Naive thymus-derived CD4-positive, alpha-beta T cell (primary cell): Measurements from ENCODE around the gene SEMA6A. TPM values are rescaled to one million over a fixed set of nuclear protein-coding genes. Genes with fewer than 3 reads are reported as not detected.

Source experiments
- ATAC-seq: fragments of 150-1000 bp; cut with Tn5 transposase; 2 replicates; pipeline ENCODE4 v1.10.0; 2021; ENCODE audit warnings: mild to moderate bottlenecking, moderate library complexity
- CTCF ChIA-PET: fragments of 350-600 bp; sonication (Branson Sonifier 250); formaldehyde crosslinking; loops from one replicate; lab custom pipeline; 2021; ENCODE audit warnings: antibody characterized with exemption; lab: Charles Lee
- POLR2A ChIA-PET: fragments of 350-600 bp; sonication (Branson Sonifier 250); formaldehyde crosslinking; loops from one replicate; lab custom pipeline; 2021; ENCODE audit warnings: antibody characterized with exemption, inconsistent platforms; lab: Charles Lee
- DNase-seq, 9 donors: peaks; one replicate each; pipeline versions ENCODE4 v3.0.0 to v3.0.0-alpha.2; 2020 to 2022; ENCODE audit warnings: mixed read lengths in 1 of 9
- H3K27ac ChIP-seq: one replicate; pipeline ENCODE4 v1.7.0; 2013; ENCODE audit warnings: mild to moderate bottlenecking, low read depth, low read length, moderate library complexity
- H3K27me3 ChIP-seq, 2 donors: one replicate each; pipeline ENCODE4 v1.7.0; 2013; ENCODE audit warnings: low read length in 2 of 2, mild to moderate bottlenecking in 2 of 2, moderate library complexity in 2 of 2; ENCODE audit not compliant: control insufficient read depth in 2 of 2, insufficient read depth in 2 of 2
- H3K36me3 ChIP-seq, 3 experiments: 1 replicate in 2 of 3; 2 replicates in 1 of 3; pipeline ENCODE4 v1.7.0; 2013; ENCODE audit warnings: low read length in 3 of 3, mild to moderate bottlenecking in 3 of 3, moderate library complexity in 1 of 3; ENCODE audit not compliant: insufficient read depth in 3 of 3, control insufficient read depth in 2 of 3
- H3K4me1 ChIP-seq, 2 donors: one replicate each; pipeline ENCODE4 v1.7.0; 2013; ENCODE audit warnings: low read length in 2 of 2, mild to moderate bottlenecking in 2 of 2, moderate library complexity in 1 of 2; ENCODE audit not compliant: control insufficient read depth in 2 of 2, insufficient read depth in 2 of 2
- H3K4me3 ChIP-seq: 2 replicates; pipeline ENCODE4 v1.7.0; 2013; ENCODE audit warnings: mild to moderate bottlenecking, low read length
- H3K9me3 ChIP-seq, 3 experiments: 1 replicate in 2 of 3; 2 replicates in 1 of 3; pipeline ENCODE4 v1.7.0; 2013; ENCODE audit warnings: low read length in 3 of 3; ENCODE audit not compliant: control insufficient read depth in 2 of 3
- H3K27ac Mint-ChIP-seq, 9 donors: one replicate each; pipeline ENCODE4 v1.8.0; 2020 to 2022; ENCODE audit warnings: mixed read lengths in 9 of 9, mild to moderate bottlenecking in 8 of 9, moderate library complexity in 5 of 9, inconsistent platforms in 2 of 9
- H3K27me3 Mint-ChIP-seq, 5 donors: one replicate each; pipeline ENCODE4 v1.8.0; 2021 to 2022; ENCODE audit warnings: mixed read lengths in 5 of 5, mild to moderate bottlenecking in 1 of 5
- H3K36me3 Mint-ChIP-seq, 5 donors: one replicate each; pipeline ENCODE4 v1.8.0; 2020 to 2022; ENCODE audit warnings: mixed read lengths in 5 of 5, mild to moderate bottlenecking in 3 of 5, inconsistent platforms in 1 of 5
- H3K4me1 Mint-ChIP-seq, 7 donors: one replicate each; pipeline ENCODE4 v1.8.0; 2020 to 2022; ENCODE audit warnings: mixed read lengths in 7 of 7, mild to moderate bottlenecking in 3 of 7, inconsistent platforms in 1 of 7
- H3K4me3 Mint-ChIP-seq, 10 donors: one replicate each; pipeline ENCODE4 v1.8.0; 2020 to 2022; ENCODE audit warnings: mild to moderate bottlenecking in 10 of 10, mixed read lengths in 10 of 10, moderate library complexity in 6 of 10, inconsistent platforms in 2 of 10
- H3K9me3 Mint-ChIP-seq, 11 donors: one replicate each; pipeline ENCODE4 v1.8.0; 2020 to 2022; ENCODE audit warnings: mixed read lengths in 11 of 11, mild to moderate bottlenecking in 4 of 11, inconsistent platforms in 1 of 11, moderate library complexity in 1 of 11
- intact Hi-C, 2 donors: fragments of 100-400 bp; cut with micrococcal nuclease; formaldehyde crosslinking; loops; one replicate each; pipeline ENCODE4 v1.15.1; 2023
- polyA plus RNA-seq, 2 donors: library from polyadenylated mRNA; unstranded; fragments of 300-500 nt; fragmentation: Illumina TruSeq; gene quantifications; one replicate each; pipeline ENCODE4 v1.2.3, GENCODE V29; 2021
- total RNA-seq, 6 experiments: library from RNA in 5 of 6; stranded (reverse) in 5 of 6; gene quantifications; 1 replicate in 5 of 6; 2 replicates in 1 of 6; pipeline ENCODE4 v1.2.3 and lab custom pipeline; 2021 to 2026

The SEMA6A gene
- total and polyA plus RNA-seq, 7 experiments from 2014 or later = 0.87 to 1.5 TPM; not detected in 5

GRCh38 chr5:116437922-116438578, 136.6 kb downstream of the SEMA6A start:
- no peaks in the 10 kb centered on the region for H3K27me3 ChIP-seq
- H3K4me1 ChIP-seq = no peaks in the 10 kb centered on the region
- H3K36me3 ChIP-seq = no peaks in the 10 kb centered on the region
- ChIA-PET CTCF (no interaction called here), POLR2A (no interaction called here)
- ATAC-seq = no peak
- Mint-ChIP-seq H3K4me3 (no peak overlapping the region), H3K27me3 (no peaks in the 10 kb centered on the region), H3K9me3 (no peaks in the 10 kb centered on the region), H3K36me3 (peaks cover 0 to 49% (median 45%) of the 10 kb centered on the region in 5 donors), H3K4me1 (no peaks in the 10 kb centered on the region), H3K27ac (no peak overlapping the region)
- intact Hi-C loops = no loop called here
- no peak overlapping the region for H3K4me3 ChIP-seq
- no peaks in the 10 kb centered on the region for H3K9me3 ChIP-seq
- no peak for DNase-seq
- no peak overlapping the region for H3K27ac ChIP-seq

GRCh38 chr5:116437351-116437705, 137.3 kb downstream of the SEMA6A start:
- H3K27ac Mint-ChIP-seq = no peak overlapping the region
- no peaks in the 10 kb centered on the region for H3K36me3 ChIP-seq
- CTCF ChIA-PET = no interaction called here

GRCh38 chr5:116436674-116437350, 137.8 kb downstream of the SEMA6A start:
- Mint-ChIP-seq H3K9me3 (peaks cover 0 to 2% (median 0%) of the 10 kb centered on the region in 11 donors), H3K36me3 (peaks cover 0 to 54% (median 48%) of the 10 kb centered on the region in 5 donors), H3K4me3 (no peak overlapping the region), H3K27me3 (no peaks in the 10 kb centered on the region), H3K27ac (no peak overlapping the region), H3K4me1 (no peaks in the 10 kb centered on the region)
- Histone ChIP-seq H3K9me3 (no peaks in the 10 kb centered on the region), H3K36me3 (no peaks in the 10 kb centered on the region), H3K27ac (no peak overlapping the region), H3K27me3 (no peaks in the 10 kb centered on the region), H3K4me1 (no peaks in the 10 kb centered on the region), H3K4me3 (no peak overlapping the region)
- ATAC-seq (no peak), DNase-seq (no peak)
- ChIA-PET CTCF (no interaction called here), POLR2A (no interaction called here)
- intact Hi-C loops = no loop called here

More at GRCh38 chr5:116437351-116437705, 137.3 kb downstream of the SEMA6A start:
- DNase-seq = no peak
- H3K4me3 Mint-ChIP-seq = no peak overlapping the region
- Histone ChIP-seq H3K4me3 (no peak overlapping the region), H3K9me3 (no peaks in the 10 kb centered on the region), H3K27ac (no peak overlapping the region), H3K4me1 (no peaks in the 10 kb centered on the region), H3K27me3 (no peaks in the 10 kb centered on the region)
- no peaks in the 10 kb centered on the region for H3K9me3 Mint-ChIP-seq
- intact Hi-C loops = no loop called here
- H3K27me3 Mint-ChIP-seq = no peaks in the 10 kb centered on the region
- ATAC-seq = no peak
- no peaks in the 10 kb centered on the region for H3K4me1 Mint-ChIP-seq
- POLR2A ChIA-PET = no interaction called here
- peaks cover 0 to 51% (median 46%) of the 10 kb centered on the region in 5 donors for H3K36me3 Mint-ChIP-seq

GRCh38 chr5:116428966-116429365, 145.7 kb downstream of the SEMA6A start:
- ChIA-PET CTCF (no interaction called here), POLR2A (no interaction called here)
- ATAC-seq (no peak), DNase-seq (no peak)
- Mint-ChIP-seq H3K36me3 (peaks cover 0 to 50% (median 29%) of the 10 kb centered on the region in 5 donors), H3K27ac (no peak overlapping the region), H3K4me3 (no peak overlapping the region), H3K9me3 (peaks cover 0 to 2% (median 0%) of the 10 kb centered on the region in 11 donors), H3K27me3 (no peaks in the 10 kb centered on the region), H3K4me1 (no peaks in the 10 kb centered on the region)
- intact Hi-C loops = no loop called here
- H3K27me3 ChIP-seq = no peaks in the 10 kb centered on the region
- H3K36me3 ChIP-seq = no peaks in the 10 kb centered on the region
- no peaks in the 10 kb centered on the region for H3K9me3 ChIP-seq
- H3K4me3 ChIP-seq = no peak overlapping the region
- no peaks in the 10 kb centered on the region for H3K4me1 ChIP-seq
- H3K27ac ChIP-seq = no peak overlapping the region

- no peaks in the 10 kb centered on the region for H3K27me3 Mint-ChIP-seq
- peaks cover 0 to 2% (median 0%) of the 10 kb centered on the region in 11 donors for H3K9me3 Mint-ChIP-seq
- Histone ChIP-seq H3K36me3 (peaks cover 0 to 4% (median 0%) of the 10 kb centered on the region in 3 experiments), H3K27ac (no peak overlapping the region), H3K9me3 (no peaks in the 10 kb centered on the region), H3K4me1 (no peaks in the 10 kb centered on the region), H3K27me3 (no peaks in the 10 kb centered on the region), H3K4me3 (no peak overlapping the region)
- ATAC-seq (no peak), DNase-seq (no peak)
- H3K4me3 Mint-ChIP-seq = no peak overlapping the region
- ChIA-PET POLR2A (no interaction called here), CTCF (no interaction called here)
- no peaks in the 10 kb centered on the region for H3K4me1 Mint-ChIP-seq
- H3K27ac Mint-ChIP-seq = no peak overlapping the region
- peaks cover 0 to 52% (median 31%) of the 10 kb centered on the region in 5 donors for H3K36me3 Mint-ChIP-seq
- intact Hi-C loops = no loop called here
Measured at GRCh38 chr5:116428413-116428812, 146.2 kb downstream of the SEMA6A start.

- no peaks in the 10 kb centered on the region for H3K27me3 Mint-ChIP-seq
- no peak overlapping the region for H3K27ac Mint-ChIP-seq
- POLR2A ChIA-PET = no interaction called here
- no peak overlapping the region for H3K4me3 ChIP-seq
- peaks cover 0 to 64% (median 42%) of the 10 kb centered on the region in 5 donors for H3K36me3 Mint-ChIP-seq
- CTCF ChIA-PET = no interaction called here
- H3K27me3 ChIP-seq = no peaks in the 10 kb centered on the region
- H3K9me3 Mint-ChIP-seq = peaks cover 0 to 7% (median 0%) of the 10 kb centered on the region in 11 donors
- H3K4me3 Mint-ChIP-seq = no peak overlapping the region
- no peaks in the 10 kb centered on the region for H3K9me3 ChIP-seq
- H3K27ac ChIP-seq = no peak overlapping the region
- ATAC-seq (no peak), DNase-seq (no peak)
- H3K36me3 ChIP-seq = peaks cover 0 to 8% (median 0%) of the 10 kb centered on the region in 3 experiments
- intact Hi-C loops = no loop called here
- H3K4me1 ChIP-seq = no peaks in the 10 kb centered on the region
- H3K4me1 Mint-ChIP-seq = peaks cover 0 to 2% (median 0%) of the 10 kb centered on the region in 7 donors
Measured at GRCh38 chr5:116424951-116425350, 149.7 kb downstream of the SEMA6A start.

GRCh38 chr5:116424258-116424615, 150.4 kb downstream of the SEMA6A start:
- Mint-ChIP-seq H3K4me3 (no peak overlapping the region), H3K27ac (no peak overlapping the region), H3K9me3 (peaks cover 0 to 10% (median 0%) of the 10 kb centered on the region in 11 donors), H3K4me1 (peaks cover 0 to 2% (median 0%) of the 10 kb centered on the region in 7 donors), H3K36me3 (peaks cover 0 to 71% (median 48%) of the 10 kb centered on the region in 5 donors), H3K27me3 (no peaks in the 10 kb centered on the region)
- H3K4me1 ChIP-seq = no peaks in the 10 kb centered on the region
- H3K36me3 ChIP-seq = peaks cover 0 to 8% (median 0%) of the 10 kb centered on the region in 3 experiments
- no peaks in the 10 kb centered on the region for H3K27me3 ChIP-seq
- intact Hi-C loops = no loop called here
- POLR2A ChIA-PET = no interaction called here
- H3K27ac ChIP-seq = no peak overlapping the region
- DNase-seq (no peak), ATAC-seq (no peak)
- H3K9me3 ChIP-seq = no peaks in the 10 kb centered on the region
- H3K4me3 ChIP-seq = no peak overlapping the region
- CTCF ChIA-PET = no interaction called here
